Kidney tubule cell (primary cell): Measurements from ENCODE around the gene ESYT2.

ENCODE experiments used
- DNase-seq: peaks from one replicate; pipeline ENCODE4 v3.0.0-alpha.2; 2018; ENCODE audit warnings: low spot score

The ESYT2 gene

DNA sequence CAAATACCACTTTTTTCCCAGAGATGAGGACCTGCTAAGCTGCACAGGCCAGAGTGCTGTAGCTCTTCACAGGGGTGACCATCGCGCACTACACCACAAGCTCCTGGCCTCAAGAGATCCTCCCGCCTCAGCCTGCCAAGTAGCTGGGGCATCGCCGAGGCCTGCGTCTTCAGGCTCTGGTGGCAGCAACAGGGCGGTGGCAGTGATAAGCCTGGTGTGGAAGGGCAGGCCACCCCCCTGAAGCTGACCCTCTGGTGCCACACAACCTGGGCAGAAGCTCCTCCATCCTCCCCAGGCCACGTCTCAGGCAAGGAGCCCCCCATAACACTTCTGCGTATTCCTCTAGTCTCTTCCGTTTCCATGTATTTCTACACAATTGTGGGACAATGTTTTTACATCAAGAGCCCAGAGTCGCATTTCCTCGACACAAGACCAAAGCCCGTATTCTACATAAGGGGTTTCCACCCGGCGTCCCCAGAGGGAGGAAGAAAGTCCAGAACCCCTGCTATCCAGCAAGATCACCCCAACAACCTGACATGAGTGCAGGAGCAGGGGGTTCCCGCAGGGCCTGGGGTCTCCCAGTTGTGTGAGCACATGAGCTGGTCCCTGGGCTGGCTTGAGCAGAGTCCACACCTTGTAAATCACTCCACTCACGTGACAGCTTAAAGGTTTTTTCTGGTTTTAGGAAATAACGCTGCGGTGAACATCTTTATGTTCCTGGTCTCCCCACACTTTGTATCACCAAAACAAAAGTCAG, 87.1 kb downstream of the ESYT2 start:
- no peak for DNase-seq

GRCh38 chr7:158741294-158741666, 88.0 kb downstream of the ESYT2 start:
- no peak for DNase-seq

- no peak for DNase-seq
These were observed 88.5 kb downstream of the ESYT2 start for GRCh38 chr7:158740657-158741293.

DNA sequence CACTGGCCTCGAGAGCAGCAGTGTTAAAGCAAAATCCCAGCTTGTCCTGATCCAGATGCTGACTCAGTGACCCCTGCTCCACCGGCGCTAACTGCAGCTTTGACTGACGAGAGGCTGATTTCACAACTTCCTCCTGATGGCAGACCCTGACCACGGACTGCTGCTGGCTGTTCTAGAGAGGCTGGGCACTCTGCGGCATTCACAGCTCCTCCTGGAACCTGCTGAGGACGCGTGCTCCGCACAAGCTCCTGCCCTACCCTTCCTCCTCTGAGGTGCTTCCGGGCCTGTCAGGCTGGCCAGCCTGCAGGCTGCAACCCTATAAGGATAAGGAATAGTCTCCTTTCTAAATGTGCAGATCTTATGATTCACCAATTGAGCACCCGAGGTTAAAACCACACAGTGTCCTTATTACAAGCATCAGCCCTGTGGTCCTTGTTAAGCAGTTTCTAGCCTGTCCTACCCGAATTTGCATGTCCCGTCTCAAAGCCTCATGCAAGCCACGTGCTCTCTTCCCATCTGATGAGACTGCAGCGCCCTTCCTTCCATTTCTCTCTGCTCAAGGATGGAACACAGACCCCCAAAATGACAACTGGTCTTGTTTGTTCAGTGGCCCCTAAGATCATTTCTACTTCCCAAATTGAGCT, 89.2 kb downstream of the ESYT2 start:
- peak; percentile 8 for DNase-seq

GRCh38 chr7:158738841-158739240, 90.5 kb downstream of the ESYT2 start:
- DNase-seq: no peak

- no peak for DNase-seq
These were observed 92.1 kb downstream of the ESYT2 start for GRCh38 chr7:158737064-158737695.

- no peak for DNase-seq
These were observed 93.4 kb downstream of the ESYT2 start for GRCh38 chr7:158735935-158736334.

DNA sequence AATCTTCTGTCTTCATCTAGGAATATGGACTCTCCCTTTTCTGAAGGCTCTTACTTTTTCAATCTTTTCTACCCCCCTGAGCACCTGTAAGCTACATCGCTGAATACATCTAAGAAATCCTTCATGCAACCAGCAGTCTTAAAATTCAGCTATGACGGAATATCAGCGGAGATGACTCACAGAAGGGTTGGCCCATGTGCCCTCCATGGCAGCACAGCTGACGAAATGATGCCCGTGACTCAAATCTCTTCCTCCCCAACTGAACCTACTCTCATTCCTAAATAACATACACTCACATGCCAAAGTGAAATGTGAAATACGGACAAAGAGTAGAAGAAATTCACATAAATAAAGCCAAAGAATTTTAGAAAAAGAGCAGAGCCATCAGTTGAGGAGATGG, 94.4 kb downstream of the ESYT2 start:
- DNase-seq: no peak

GRCh38 chr7:158733775-158734494, 95.4 kb downstream of the ESYT2 start:
- DNase-seq: no peak

- DNase-seq: no peak
These were observed 96.1 kb downstream of the ESYT2 start for GRCh38 chr7:158733220-158733519.

DNA sequence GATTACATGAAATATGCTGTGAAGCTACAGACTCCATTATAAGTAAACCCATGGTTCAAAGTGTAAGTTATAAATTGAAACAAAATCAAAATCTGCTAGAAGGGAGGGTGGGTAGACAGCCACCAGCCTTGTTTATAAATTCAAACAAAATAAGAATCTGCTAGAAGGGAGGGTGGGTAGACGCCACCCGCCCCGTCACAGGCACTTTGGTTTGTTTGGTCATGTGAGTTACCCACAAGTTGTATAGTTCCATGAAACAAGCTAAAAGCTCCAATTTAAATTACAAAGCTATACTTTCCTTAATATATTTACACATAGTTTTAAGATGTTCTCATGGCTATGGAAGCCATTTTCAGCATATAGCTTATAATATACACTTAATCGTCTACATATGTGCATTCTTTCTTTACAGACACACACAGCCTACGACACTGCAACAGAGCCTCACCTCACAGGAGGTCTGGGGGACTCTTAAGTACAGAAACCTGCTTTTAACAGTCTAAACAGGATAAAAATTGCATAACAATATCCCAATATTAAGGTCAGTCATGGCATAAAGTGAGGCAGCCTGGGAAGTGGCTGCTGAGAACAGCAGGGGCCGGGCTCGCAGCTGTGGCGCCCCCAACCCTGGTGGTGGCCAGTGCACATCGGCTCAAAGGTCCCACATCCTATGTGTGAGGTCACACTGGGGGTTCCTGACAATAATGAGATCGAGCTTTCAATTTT, 96.7 kb downstream of the ESYT2 start:
- DNase-seq: no peak

GRCh38 chr7:158731761-158732160, 97.5 kb downstream of the ESYT2 start:
- no peak for DNase-seq

- no peak for DNase-seq
These were observed 98.6 kb downstream of the ESYT2 start for GRCh38 chr7:158730383-158731346.

DNA sequence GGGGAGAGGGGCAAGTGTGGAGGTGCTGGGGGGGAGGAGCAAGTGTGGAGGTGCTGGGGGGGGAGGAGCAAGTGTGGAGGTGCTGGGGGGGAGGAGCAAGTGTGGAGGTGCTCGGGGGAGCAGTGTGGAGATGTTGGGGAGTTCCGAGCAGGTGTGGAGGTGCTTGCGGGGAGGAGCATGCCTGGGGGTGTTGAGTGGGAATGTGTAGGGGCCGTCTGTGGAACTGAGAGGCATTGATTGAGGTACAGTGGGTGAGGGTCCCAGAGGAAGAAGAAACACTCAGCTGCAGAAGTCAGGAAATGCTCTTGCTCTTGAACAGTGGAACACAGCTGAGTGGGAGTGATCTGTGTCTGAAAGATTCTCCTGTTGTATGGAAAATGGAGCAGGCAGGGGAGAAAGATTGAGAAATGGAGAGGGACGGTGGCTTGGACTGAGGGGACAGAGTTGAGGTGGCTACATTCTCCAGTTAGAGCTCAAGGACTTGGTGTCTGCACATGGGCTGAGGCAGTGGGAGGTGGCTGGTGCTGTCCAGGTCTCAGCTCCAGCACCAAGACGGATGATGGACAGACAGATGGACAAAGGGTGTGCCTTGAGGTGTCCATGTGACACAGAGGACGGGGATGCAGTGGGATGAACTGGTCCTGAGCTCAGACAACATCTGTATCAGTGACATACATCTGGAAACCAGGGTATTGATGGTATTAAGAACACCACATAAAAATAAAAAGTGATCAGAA, 99.5 kb downstream of the ESYT2 start:
- no peak for DNase-seq

DNA sequence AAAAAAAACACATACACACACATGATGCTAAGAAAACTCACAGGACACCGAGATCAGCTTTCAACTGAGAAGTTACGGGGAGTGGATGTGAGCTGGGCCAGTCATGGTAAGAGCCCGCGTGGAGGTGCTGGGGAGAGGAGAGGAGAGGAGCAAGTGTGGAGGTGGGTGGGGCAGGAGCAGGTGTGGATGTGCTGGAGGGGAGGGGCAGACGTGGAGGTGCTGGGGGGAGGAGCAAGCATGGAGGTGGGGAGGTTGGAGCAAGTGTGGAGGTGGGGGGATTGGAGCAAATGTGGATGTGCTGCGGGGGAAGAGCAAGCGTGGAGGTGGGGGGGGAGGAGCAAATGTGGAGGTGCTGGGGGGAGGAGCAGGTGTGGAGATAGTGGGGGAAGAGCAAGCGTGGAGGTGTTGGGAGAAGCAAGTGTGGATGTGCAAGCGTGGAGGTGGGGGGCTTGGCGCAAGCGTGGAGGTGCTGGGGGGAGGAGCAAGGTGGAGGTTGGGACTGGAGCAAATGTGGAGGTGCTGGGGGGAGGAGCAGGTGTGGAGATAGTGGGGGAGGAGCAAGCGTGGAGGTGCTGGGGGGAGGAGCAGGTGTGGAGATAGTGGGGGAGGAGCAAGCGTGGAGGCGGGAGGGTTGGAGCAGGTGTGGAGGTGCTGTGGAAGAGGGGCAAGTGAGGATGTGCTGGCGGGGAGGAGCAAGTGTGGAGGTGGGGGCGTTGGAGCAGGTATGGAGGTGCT, 100.2 kb downstream of the ESYT2 start:
- DNase-seq: no peak

GRCh38 chr7:158727690-158728089, 101.6 kb downstream of the ESYT2 start:
- no peak for DNase-seq

- DNase-seq: no peak
These were observed 103.0 kb downstream of the ESYT2 start for GRCh38 chr7:158726277-158726807.

DNA sequence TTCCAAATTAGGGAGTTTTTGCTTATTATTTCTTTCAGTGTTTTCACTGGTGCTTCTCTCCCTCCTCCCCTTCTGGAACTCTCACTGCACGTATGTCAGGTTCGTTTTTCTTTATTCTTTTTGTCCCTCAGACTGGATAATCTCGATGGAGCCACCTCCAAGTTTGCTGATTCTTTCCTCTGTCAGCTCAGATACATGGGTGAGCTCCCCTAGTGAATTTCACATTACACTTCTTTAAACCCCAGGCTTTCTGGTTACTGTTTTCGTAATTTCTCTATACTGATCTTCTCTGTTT, 103.9 kb downstream of the ESYT2 start:
- no peak for DNase-seq
